GM21786 (cell line): ENCODE measurements around the gene RGL1.

Experiments
- ATAC-seq: cut with Tn5 transposase; IDR thresholded peaks from one replicate; pipeline ENCODE4 v1.9.1; 2021; ENCODE audit not compliant: unreplicated experiment

The RGL1 gene

GRCh38 chr1:183817576-183818288, 12.8 kb downstream of the RGL1 start:
- ATAC-seq, result no peak

GRCh38 chr1:183819059-183819458, 14.1 kb downstream of the RGL1 start:
- no peak for ATAC-seq

- ATAC-seq, result no peak
Observed at GRCh38 chr1:183821309-183821888, 16.5 kb downstream of the RGL1 start.

- ATAC-seq, result no peak
Observed at GRCh38 chr1:183821889-183822611, 17.1 kb downstream of the RGL1 start.

- no peak for ATAC-seq
Observed at GRCh38 chr1:183824291-183824690, 19.4 kb downstream of the RGL1 start.

- no peak for ATAC-seq
Observed at GRCh38 chr1:183827801-183828200, 22.9 kb downstream of the RGL1 start.

GRCh38 chr1:183830389-183830788, 25.5 kb downstream of the RGL1 start:
- no peak for ATAC-seq

- no peak for ATAC-seq
Observed at GRCh38 chr1:183831311-183831710, 26.4 kb downstream of the RGL1 start.

GRCh38 chr1:183832459-183832858, 27.5 kb downstream of the RGL1 start:
- no peak for ATAC-seq

GRCh38 chr1:183834568-183834967, 29.6 kb downstream of the RGL1 start:
- ATAC-seq, result no peak

- no peak for ATAC-seq
Observed at GRCh38 chr1:183836598-183836997, 31.7 kb downstream of the RGL1 start.

GRCh38 chr1:183837062-183837461, 32.1 kb downstream of the RGL1 start:
- ATAC-seq, result no peak

GRCh38 chr1:183838221-183838620, 33.3 kb downstream of the RGL1 start:
- ATAC-seq, result no peak

- ATAC-seq, result no peak
Observed at GRCh38 chr1:183840140-183840539, 35.2 kb downstream of the RGL1 start.

- no peak for ATAC-seq
Observed at GRCh38 chr1:183841550-183841949, 36.6 kb downstream of the RGL1 start.

GRCh38 chr1:183841950-183842794, 37.3 kb downstream of the RGL1 start:
- ATAC-seq, result peak; percentile 91

- peak; percentile 47 for ATAC-seq
Observed at GRCh38 chr1:183842795-183843144, 37.9 kb downstream of the RGL1 start.

- no peak for ATAC-seq
Observed at GRCh38 chr1:183844806-183845205, 39.9 kb downstream of the RGL1 start.

GRCh38 chr1:183845681-183846080, 40.8 kb downstream of the RGL1 start:
- no peak for ATAC-seq

GRCh38 chr1:183847641-183848040, 42.7 kb downstream of the RGL1 start:
- no peak for ATAC-seq

- no peak for ATAC-seq
Observed at GRCh38 chr1:183850852-183851251, 45.9 kb downstream of the RGL1 start.
